Motor neuron (in vitro differentiated cells): ENCODE results near the gene MTRF1. TPM values are rescaled to one million over a fixed set of nuclear protein-coding genes. Genes with fewer than 3 reads are reported as not detected.

Source experiments
- ATAC-seq, 8 experiments: fragments of 200-7000 bp; cut with Tn5 transposase; replicated peaks in 6 of 8; 2 replicates each; pipeline ENCODE4 v1.8.0; 2021; ENCODE audit warnings: mild to moderate bottlenecking in 8 of 8, moderate library complexity in 8 of 8
- H3K27ac ChIP-seq, 2 donors: fragments of 250-450 bp; sonication (Bioruptor Pico); 2 replicates each; pipeline ENCODE4 v1.9.0; 2021; ENCODE audit warnings: antibody characterized with exemption in 2 of 2, mild to moderate bottlenecking in 2 of 2, moderate library complexity in 1 of 2
- H3K4me1 ChIP-seq, 2 donors: fragments of 250-450 bp; sonication (Bioruptor Pico); replicated peaks in 1 of 2; 2 replicates each; pipeline ENCODE4 v1.6.1; 2021; ENCODE audit warnings: antibody characterized with exemption in 2 of 2, mild to moderate bottlenecking in 2 of 2, moderate library complexity in 1 of 2
- H3K4me3 ChIP-seq, 5 donors: fragments of 250-450 bp; sonication (Bioruptor Pico); 2 replicates each; pipeline ENCODE4 v1.9.0; 2021; ENCODE audit warnings: antibody characterized with exemption in 5 of 5, mild to moderate bottlenecking in 5 of 5, moderate library complexity in 4 of 5
- WGBS, 10 experiments: fragments of 450-650 bp; shearing (Covaris generic); methylation state at CpG; one replicate each; pipeline ENCODE4 v1.0.0; 2022; 5-methylcytosine and 5-hydroxymethylcytosine counted together
- in situ Hi-C, 9 experiments: fragments of 400-800 bp; cut with MboI; loops; one replicate each; pipeline ENCODE4 v1.15.0; 2021; ENCODE audit warnings: low sequenced_read_pairs in 9 of 9, low pct_unique_long_range_greater_than_20kb in 2 of 9; ENCODE audit not compliant: unreplicated experiment in 9 of 9
- total RNA-seq, 8 experiments: library from RNA; unstranded; fragments of 300-600 nt; gene quantifications; 2 replicates each; pipeline versions ENCODE4 v1.2.3 to v1.2.4, GENCODE V29; 2022

The MTRF1 gene
- total RNA-seq, 8 experiments from 2014 or later = 7.7 to 14.0 (median 9.9) TPM

DNA sequence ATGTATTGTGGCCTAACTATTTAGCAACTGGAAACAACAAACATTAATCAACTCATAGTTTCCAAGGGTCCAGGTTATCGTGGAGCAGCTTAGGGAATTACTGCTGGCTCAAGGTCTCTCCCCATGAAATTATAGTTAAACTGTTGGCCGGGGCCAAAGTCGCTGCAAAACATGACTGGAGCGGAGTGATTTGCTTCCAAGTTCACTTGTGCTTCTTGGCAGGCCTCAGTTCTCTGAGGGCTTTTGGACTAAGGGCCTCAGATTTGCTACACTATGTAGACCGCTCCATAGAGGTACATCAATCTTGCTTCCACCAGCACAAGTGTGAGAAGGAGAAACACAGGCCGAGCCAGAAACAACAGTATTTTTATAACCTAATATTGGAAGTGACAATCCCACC lies 59.6 kb downstream of the MTRF1 start:
- 80 to 100% (median 92%) methylated on average over 3 to 6 of the region's 6 CpGs; no CpG with 5 or more reads in 2 of the 10 experiments for WGBS, 10 experiments
- in situ Hi-C loops = loop anchor here in 1 of 9 experiments (25.0 kb wide), 1 partner anchor 117 kb away; no protein-coding TSS in a partner anchor
- ATAC-seq = no peak
- no peak overlapping the region for H3K4me3 ChIP-seq
- H3K27ac ChIP-seq = no peak overlapping the region
- H3K4me1 ChIP-seq = no peaks in the 10 kb centered on the region

DNA sequence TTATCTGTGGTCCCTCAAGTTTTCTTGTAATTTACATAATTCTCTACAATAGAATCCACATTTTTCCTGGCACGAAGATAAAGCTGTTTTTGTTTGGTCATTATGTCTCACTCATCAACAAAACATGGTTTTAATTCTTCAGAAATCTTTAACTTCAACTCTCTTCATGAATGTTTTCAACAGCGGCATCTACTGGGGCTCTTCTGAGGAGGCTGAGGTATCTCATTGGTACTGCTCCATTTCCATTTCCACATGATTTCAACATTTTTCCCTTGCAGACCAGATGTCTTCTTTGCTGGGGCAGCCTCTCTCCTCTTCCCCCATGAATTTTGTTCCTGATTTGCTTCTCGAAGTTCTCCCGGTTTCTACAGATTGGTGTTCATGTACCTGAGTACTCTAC lies 63.2 kb downstream of the MTRF1 start:
- 2 to 96% (median 70%) methylated on average over 1 to 4 of the region's 4 CpGs for WGBS, 10 experiments
- Histone ChIP-seq H3K27ac (no peak overlapping the region), H3K4me1 (no peaks in the 10 kb centered on the region), H3K4me3 (no peak overlapping the region)
- peak in 3 of 8 experiments; percentile 54 to 71 (median 66) for ATAC-seq
- in situ Hi-C loops = loop anchor here in 1 of 9 experiments (25.0 kb wide), 1 partner anchor 113 kb away; no protein-coding TSS in a partner anchor

DNA sequence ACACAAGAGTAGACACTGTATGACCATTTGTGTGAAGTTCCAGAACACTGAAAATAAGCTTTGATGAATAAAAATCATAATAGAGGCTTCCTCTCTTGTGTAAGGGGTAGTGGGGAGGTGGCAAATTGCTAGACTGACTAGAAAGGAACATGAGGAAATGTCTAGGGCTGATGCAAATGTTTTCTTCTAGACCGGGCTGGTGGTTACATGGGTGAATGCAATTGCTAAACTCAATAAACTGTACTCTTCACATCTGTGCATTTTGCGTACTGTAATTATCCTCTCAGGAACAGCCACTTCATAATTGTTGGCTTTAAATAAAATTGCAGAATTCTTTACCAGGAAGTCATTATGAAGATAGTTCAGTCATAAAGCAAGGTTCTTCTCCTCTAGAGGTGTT lies 63.9 kb downstream of the MTRF1 start:
- Histone ChIP-seq H3K27ac (no peak overlapping the region), H3K4me1 (no peaks in the 10 kb centered on the region), H3K4me3 (no peak overlapping the region)
- in situ Hi-C loops = no loop called here
- 0 to 100% (median 87%) methylated on average over 1 to 2 of the region's 2 CpGs for WGBS, 10 experiments
- ATAC-seq = peak in 3 of 8 experiments; percentile 45 to 78 (median 72)

DNA sequence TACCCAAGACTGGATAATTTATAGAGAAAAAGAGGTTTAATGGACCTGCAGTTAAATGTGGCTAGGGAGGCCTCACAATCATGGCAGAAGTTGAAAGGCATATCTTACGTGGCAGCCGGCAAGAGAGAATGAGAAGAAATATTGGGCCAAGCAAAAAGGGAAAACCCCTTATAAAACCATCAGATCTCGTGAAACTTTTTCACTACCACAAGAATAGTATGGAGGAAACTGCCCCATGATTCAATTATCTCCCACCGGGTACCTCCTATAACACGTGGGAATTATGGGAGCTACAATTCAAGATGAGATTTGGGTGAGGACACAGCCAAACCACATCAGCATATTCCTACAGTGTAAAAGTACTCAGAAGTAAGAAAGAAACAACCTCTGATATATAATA lies 64.3 kb downstream of the MTRF1 start:
- no peak for ATAC-seq
- Histone ChIP-seq H3K27ac (no peak overlapping the region), H3K4me1 (no peaks in the 10 kb centered on the region), H3K4me3 (no peak overlapping the region)
- WGBS, 10 experiments = 34 to 100% (median 79%) methylated on average over 1 to 5 of the region's 5 CpGs
- in situ Hi-C loops = no loop called here

DNA sequence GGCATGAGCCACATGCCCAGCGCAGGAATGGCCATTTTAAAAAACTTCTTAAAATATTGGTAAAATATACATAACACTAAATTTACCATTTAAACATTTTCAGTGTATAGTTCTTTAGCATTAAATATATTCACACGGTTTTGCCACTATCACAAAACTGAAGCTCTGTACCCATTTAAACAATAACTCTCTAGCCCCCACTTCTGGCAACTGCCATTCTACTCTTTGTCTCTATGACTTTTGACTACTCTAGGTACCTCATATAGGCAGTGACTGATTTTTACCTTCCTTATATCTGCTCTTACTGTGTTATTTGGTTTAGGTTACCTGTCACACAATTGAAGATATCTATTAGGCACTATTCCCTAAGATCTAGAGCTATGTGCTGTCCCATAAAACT lies 66.8 kb downstream of the MTRF1 start:
- WGBS, 10 experiments = 20 to 100% (median 78%) methylated on average over 1 to 2 of the region's 2 CpGs; no CpG with 5 or more reads in 3 of the 10 experiments
- in situ Hi-C loops = no loop called here
- Histone ChIP-seq H3K4me1 (peaks cover 17 to 19% of the 10 kb centered on the region in 2 donors), H3K27ac (no peak overlapping the region), H3K4me3 (no peak overlapping the region)
- ATAC-seq = no peak

DNA sequence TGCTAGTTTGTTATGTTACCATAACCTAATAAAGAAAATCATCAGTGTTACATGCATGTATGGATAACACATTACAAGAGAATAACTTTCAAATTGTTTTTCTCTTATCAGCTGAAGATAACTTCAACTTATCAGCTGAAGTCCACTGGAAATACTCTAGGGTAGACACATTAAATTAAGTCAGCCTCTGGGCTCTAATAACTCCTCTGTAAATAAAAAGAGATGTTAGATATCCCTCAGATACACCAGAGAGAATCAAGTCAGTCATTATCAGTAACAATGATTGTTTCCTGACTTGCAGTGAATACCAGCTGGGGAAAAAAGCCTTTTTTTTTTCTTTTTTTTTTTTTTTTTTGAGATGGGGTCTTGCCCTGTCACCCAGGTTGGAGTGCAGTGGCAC lies 67.4 kb downstream of the MTRF1 start:
- Histone ChIP-seq H3K4me3 (no peak overlapping the region), H3K4me1 (peaks cover 17 to 22% of the 10 kb centered on the region in 2 donors), H3K27ac (no peak overlapping the region)
- ATAC-seq = no peak
- in situ Hi-C loops = no loop called here

DNA sequence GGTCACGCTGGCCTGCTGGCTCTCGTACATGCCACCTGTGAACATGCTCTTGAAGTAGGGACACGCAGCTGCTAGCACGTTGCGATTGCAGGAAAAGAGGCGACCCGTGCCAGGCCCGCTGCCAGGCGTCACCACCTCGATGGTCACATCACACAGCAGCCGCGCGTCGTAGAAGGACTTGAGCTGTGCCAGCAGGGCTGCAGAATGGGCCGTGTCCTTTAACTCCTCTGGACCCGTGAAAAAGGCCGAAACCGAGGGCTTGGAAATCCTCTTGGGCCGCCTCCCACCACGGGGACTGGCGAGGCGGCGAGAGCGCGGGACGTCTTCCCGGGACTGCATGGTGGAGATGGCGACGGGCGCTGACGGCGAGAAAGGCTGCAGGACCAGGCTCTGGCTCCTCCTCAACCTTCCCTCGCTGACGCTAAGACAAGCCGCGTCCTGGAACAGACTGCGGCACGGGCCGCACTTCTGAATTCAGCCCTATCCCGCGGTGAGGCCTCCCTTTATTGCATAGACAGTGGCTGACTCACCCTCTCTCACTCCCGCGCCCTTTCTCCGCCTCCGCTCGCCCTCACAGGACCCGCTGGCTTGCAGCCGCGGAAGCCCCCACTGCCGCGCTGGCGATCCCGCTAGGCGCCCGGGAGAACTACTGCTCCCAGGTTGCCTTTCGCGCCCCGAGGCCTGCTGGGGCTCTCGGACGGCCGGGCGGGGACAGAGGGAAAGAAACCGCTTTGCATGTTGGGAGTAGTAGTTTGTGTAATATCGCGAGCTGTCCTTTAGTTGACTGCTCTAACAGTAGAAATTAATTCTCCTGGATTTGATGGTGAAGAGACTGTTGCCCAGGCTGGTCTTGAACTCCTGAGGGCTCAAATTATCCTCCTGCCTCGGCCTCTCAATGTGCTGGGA lies 69.2 kb downstream of the MTRF1 start, which contains the start of gene KBTBD7:
KBTBD7 (minus strand) TSS at position 651 of the 906 bp plus-strand sequence; CDS start at position 339, 312 bp downstream.
- ATAC-seq = peak; percentile 95 to 98 (median 97)
- in situ Hi-C loops = no loop called here
- peaks cover 17 to 26% of the 10 kb centered on the region in 2 donors for H3K4me1 ChIP-seq
- H3K4me3 ChIP-seq = peak within 1 kb of the TSS; percentile 42 to 78 (median 47)
- peak within 1 kb of the TSS; percentile 87 to 90 for H3K27ac ChIP-seq
- whole genome bisulfite sequencing, 10 experiments = 0 to 30% (median 0%) methylated on average over 1 to 27 of the region's 66 CpGs; no CpG with 5 or more reads in 3 of the 10 experiments

DNA sequence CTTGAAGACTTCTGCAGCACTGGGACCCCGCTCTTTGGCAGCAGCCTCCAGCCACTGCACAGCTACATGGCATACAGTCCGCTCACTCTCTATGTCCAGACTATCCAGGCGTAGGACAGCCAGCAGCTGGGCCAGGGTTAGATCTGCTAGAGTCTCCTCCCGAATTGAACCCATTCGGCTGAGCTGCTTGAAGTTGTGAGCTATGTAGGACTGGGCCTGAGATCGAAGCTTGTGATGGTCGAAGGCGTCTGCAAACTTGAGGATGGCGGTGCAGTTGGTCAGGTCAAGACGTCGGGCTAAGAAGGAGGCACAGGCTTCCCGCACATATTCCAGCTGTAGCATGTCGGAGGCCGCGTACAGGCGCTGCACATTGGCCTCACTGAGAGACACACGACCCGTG lies 69.9 kb downstream of the MTRF1 start:
- WGBS, 10 experiments = 83% methylated on average over 2 of the region's 18 CpGs; no CpG with 5 or more reads in 9 of the 10 experiments
- ATAC-seq = no peak
- Histone ChIP-seq H3K4me1 (peaks cover 17 to 26% of the 10 kb centered on the region in 2 donors), H3K4me3 (peak overlapping the region; percentile 42 to 78 (median 47)), H3K27ac (peak overlapping the region; percentile 87 to 90)
- in situ Hi-C loops = no loop called here

DNA sequence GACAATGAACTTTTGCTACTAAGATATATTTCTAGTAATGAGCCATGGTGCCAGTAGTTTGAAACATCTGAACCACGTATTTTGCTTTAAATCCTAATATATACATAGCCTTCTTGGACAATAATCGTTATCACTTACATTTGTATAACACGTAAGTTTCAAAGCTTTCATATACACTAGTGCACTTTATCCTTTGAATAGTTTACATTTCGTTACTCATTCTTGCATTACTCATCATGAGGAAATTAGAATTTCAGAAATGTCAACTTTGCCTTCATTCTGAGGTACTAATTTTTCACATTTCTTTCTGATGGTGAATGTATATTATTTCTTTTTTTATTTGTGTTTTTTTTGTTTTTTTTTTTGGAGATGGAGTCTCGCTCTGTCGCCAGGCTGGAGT lies 74.8 kb downstream of the MTRF1 start:
- no peak for ATAC-seq
- 35 to 100% (median 92%) methylated on average over 3 to 6 of the region's 6 CpGs for WGBS, 10 experiments
- in situ Hi-C loops = no loop called here

DNA sequence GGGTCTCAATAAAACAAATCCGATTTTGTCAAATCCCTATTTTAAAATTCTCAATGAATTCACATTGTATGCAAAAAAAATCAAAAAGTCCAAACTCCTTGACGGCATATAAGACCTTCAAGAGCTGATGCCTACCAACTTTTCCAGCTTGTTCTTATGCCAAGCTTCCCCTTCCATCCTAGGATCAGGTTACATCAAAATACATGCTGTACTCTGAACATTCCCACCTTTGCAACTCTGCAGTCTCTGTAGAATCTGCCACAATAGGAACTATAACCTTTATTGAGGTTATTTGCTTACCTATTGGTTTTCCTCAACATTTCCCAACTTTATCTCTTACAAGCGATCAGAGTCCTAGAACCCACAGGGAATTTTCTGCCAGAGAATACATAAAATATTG lies 76.9 kb downstream of the MTRF1 start:
- H3K27ac ChIP-seq = no peak overlapping the region
- in situ Hi-C loops = no loop called here
- no peak overlapping the region for H3K4me3 ChIP-seq
- H3K4me1 ChIP-seq = peaks cover 0 to 6% of the 10 kb centered on the region in 2 donors
- ATAC-seq = no peak
- 58 to 100% (median 87%) methylated on average over 1 to 3 of the region's 3 CpGs; no CpG with 5 or more reads in 1 of the 10 experiments for WGBS, 10 experiments

More for the DNA sequence above, 74.8 kb downstream of the MTRF1 start:
- Histone ChIP-seq H3K27ac (no peak overlapping the region), H3K4me3 (no peak overlapping the region), H3K4me1 (peaks cover 14 to 24% of the 10 kb centered on the region in 2 donors)

DNA sequence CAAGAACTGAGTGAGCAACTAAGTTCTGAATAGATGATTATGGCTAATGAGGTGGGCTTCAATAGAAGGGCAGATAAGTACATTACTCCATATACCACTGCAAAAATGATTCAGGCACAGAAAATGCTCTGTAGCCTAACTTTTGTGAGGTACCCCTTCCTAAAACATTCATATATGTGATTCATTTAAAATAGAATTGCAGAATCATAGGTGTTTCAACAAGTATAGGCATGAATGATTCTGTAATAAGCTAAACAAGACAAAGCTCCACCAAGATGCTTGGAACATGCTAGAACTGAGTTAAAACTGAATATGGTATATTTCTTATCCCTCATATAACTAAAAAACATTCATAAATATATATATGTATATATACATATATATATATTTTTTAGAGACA lies 81.1 kb downstream of the MTRF1 start:
- no peak overlapping the region for H3K4me3 ChIP-seq
- ATAC-seq = no peak
- in situ Hi-C loops = no loop called here
- H3K4me1 ChIP-seq = no peaks in the 10 kb centered on the region
- no peak overlapping the region for H3K27ac ChIP-seq

DNA sequence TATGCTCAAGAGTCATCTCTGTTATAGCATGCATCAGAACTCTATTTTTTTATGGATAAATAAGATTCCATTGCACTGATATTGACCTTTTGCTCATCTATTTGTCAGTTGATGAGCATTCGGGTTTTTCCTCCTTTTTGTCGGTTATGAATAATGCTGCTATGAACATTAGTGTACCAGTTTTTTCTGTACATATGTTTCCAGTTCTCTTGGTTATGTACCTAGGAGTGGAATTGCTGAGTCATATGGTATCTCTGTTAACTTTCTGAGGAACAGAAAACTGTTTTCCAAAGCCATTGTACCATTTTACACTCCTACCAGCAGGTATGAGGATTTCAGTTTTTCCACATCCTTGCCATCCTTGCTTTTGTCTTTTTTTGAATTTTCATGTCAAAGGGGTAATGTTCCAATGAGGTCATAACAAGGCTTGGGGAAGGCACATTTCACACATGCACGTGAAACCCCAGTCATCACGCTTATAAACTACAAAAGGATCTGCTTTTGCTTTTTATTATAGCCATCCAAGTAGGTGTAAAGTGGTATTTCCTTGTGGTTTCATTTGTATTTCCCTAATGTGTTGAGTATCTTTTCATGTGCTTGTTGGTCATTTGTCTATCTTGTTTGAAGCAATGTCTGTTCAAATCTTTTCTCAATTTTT lies 83.7 kb downstream of the MTRF1 start:
- H3K27ac ChIP-seq = no peak overlapping the region
- peak in 3 of 8 experiments; percentile 25 to 68 (median 54) for ATAC-seq
- in situ Hi-C loops = no loop called here
- WGBS, 10 experiments = 3 to 98% (median 83%) methylated on average over 1 to 4 of the region's 4 CpGs; no CpG with 5 or more reads in 1 of the 10 experiments
- H3K4me3 ChIP-seq = no peak overlapping the region
- no peaks in the 10 kb centered on the region for H3K4me1 ChIP-seq

DNA sequence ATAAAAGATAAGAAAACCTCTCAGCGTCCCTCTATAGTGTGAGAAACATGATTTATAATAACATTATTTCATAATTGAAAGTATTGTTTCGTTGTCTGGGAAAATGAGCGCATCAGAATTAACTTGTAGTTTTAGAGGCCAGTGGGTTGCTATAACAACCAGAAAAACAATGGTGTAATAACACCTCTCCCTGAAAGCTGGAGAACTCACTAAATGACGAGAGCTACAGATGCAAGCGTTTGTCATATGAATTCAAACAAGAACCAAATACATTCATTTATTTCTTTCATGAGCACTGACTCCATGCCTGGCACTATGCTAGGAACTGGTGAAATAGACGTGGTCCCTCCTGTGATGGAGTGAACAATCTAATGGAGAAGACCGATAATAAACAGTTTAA lies 85.3 kb downstream of the MTRF1 start:
- H3K27ac ChIP-seq = no peak overlapping the region
- no peaks in the 10 kb centered on the region for H3K4me1 ChIP-seq
- in situ Hi-C loops = no loop called here
- no peak overlapping the region for H3K4me3 ChIP-seq
- no peak for ATAC-seq
- WGBS, 10 experiments = 70 to 97% (median 86%) methylated on average over 1 to 7 of the region's 7 CpGs; no CpG with 5 or more reads in 1 of the 10 experiments
